Measurements from ENCODE around the gene EPHA10.

EPHA10 gene

DNA sequence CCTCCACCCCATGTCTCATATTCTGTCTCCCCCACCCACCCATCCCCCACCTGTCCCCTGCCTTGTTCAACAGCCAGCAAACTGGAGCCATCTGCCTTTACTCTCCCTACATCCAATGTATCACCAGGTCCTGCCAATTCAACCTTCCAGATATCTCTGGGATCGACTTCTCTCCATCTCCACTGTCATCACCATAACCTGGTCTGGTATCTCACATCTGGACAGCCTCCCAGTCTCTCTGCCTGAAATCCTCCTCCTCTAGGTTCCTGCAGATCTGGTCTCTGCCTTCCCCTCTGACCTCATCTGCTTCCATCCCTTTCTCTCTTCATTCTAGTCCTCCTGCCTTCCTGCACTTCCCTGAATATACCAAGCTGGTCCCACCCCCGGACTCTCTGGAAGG lies 94.8 kb downstream of the EPHA10 start:
- DNase-seq, result no peak

- no peak for DNase-seq
Observed at GRCh38 chr1:37667023-37667671, 97.8 kb downstream of the EPHA10 start.

- no peak for DNase-seq
Observed at GRCh38 chr1:37666241-37666867, 98.6 kb downstream of the EPHA10 start.

Data from NCI-H1105 (cell line).